GM18502 (cell line): ENCODE data around the gene CYTH4.

Experiments
- ATAC-seq: cut with Tn5 transposase; IDR thresholded peaks from one replicate; pipeline ENCODE4 v1.9.1; 2021; ENCODE audit warnings: mild to moderate bottlenecking; ENCODE audit not compliant: unreplicated experiment, poor library complexity

The CYTH4 gene

DNA sequence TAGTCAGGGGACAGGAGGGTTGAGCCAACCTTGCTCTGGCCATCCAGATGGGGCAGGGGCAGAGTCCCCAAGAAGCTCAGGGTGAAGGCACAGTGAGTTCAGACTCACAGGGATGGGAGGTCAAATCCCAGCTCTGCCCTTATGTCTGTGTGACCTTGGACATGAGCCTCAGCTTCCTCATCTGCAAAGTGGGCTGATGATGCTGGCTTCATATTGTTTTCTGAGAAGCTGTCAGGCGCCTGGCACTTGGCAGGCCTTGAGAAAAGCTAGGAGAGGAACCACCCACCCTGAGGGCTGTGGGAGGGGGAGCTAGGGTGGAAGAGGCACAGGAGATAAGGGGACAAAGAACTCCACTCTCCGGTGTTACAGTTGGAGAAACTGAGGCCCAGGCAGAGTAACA is 23.6 kb downstream of the CYTH4 start:
- no peak for ATAC-seq

DNA sequence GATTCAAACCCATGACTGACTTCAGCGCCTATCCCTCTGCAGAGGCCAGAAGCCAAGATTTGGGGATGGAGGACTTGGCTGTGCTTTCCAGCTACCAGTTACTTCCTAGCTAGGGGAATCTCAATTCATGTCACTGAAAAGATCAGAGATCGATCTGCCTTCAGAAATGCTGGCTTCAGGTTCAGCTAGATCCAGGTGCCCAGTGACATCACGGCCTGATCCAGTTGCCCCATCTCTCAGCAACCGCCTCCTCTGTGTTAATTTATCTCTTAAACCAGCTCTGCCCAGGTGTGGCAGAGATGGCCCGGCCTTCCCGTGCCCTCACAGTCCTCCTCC is 24.2 kb downstream of the CYTH4 start:
- ATAC-seq: no peak

- ATAC-seq: no peak
These were observed 26.3 kb downstream of the CYTH4 start for GRCh38 chr22:37308385-37309200.

- no peak for ATAC-seq
These were observed 27.1 kb downstream of the CYTH4 start for GRCh38 chr22:37309211-37310074.

DNA sequence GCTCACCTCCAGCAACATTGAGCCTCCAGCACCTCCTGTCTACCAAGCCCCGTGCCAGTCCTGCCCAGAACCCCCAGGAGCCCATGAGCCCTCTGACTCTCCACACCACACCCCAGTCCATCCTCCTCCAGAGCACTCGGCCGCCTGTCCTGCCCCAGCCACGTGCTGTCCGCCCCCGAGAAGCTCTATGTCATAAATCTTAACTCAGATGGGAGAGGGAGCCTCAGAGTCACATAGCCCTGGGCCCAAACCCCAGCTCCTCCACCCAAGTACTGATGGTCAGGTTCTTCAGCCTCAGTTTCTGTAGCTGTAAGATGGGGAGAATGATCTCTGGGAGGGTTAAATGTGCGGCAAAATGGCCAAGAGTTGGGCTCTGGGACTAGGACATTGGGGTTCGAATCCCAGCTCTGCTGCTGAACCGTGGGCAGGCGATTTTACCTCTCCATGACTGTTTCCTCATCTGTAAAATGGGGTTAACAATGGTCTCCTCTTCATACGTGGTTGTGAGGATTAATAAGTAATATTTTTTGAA is 27.8 kb downstream of the CYTH4 start:
- no peak for ATAC-seq

DNA sequence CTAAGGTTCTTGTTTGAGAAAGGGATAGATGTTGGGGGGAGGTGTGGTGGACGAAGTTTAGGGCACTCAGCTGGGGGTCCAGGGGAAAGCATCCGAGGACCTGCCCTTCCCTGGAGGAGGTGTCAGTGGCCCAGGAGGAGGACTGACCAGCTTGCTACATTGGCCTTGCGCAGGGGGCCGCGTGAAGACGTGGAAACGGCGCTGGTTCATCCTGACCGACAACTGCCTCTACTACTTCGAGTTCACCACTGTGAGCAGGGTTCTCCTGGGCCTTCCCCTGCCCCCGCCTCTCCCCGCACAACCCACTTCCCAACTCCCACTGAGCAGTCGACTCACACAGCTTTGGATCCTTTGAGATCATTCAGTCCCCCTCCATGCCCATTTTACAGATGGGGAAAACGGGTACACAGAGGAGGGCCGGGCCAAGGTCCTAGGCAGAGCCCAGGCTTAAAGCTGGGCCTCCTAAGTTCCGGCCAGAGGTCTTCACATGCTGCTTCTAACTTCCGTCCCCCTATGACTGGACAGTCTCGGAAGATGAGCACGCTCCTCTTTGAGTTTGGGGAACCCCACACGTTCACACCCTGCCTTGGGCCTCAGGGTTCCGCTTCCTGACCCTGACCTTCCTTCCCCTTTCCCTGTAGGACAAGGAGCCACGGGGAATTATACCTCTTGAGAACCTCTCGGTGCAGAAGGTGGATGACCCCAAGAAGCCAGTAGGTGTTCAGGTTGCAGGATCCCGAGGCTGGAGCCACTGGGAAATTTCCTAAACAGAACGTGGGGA is 28.7 kb downstream of the CYTH4 start:
- no peak for ATAC-seq

GRCh38 chr22:37311761-37312312 is 29.5 kb downstream of the CYTH4 start:
- ATAC-seq: no peak

DNA sequence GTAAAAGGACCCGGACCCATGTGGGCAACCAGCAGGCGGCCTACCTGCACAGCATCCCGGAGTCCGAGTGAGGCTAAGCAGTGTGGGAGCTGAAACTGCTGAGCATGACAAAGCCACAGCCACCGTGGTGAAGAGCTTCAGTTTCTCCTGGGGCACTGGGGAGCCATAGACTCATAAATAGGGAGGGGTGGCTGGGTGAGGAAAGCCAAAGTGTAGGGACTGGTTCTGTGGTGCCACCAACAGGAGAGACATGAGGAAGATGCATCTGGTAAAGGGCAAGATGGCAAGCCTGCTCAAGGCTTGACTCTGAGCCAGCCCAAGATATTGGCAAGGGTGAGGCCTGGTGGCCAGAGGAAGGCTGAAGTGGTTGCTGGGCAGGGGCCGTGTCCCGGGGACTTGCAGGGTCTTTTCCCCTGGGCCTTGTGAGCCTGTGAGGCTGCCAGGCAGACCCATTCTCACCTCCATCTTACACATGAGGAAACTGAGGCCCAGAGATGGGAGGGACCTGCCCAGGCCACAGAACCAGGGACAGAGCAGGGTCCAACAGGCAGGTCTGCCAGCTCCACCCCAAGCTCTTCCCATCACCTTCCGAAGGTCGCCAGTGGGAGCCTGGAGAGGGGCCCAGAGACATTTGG is 30.4 kb downstream of the CYTH4 start:
- no peak for ATAC-seq

GRCh38 chr22:37313376-37314314 is 31.3 kb downstream of the CYTH4 start:
- ATAC-seq: no peak

- ATAC-seq: no peak
These were observed 32.2 kb downstream of the CYTH4 start for GRCh38 chr22:37314315-37315074.

- ATAC-seq: no peak
These were observed 34.1 kb downstream of the CYTH4 start for GRCh38 chr22:37316405-37316804.

- no peak for ATAC-seq
These were observed 34.6 kb downstream of the CYTH4 start for GRCh38 chr22:37316875-37317371.

GRCh38 chr22:37317698-37318210 is 35.4 kb downstream of the CYTH4 start:
- ATAC-seq: no peak

DNA sequence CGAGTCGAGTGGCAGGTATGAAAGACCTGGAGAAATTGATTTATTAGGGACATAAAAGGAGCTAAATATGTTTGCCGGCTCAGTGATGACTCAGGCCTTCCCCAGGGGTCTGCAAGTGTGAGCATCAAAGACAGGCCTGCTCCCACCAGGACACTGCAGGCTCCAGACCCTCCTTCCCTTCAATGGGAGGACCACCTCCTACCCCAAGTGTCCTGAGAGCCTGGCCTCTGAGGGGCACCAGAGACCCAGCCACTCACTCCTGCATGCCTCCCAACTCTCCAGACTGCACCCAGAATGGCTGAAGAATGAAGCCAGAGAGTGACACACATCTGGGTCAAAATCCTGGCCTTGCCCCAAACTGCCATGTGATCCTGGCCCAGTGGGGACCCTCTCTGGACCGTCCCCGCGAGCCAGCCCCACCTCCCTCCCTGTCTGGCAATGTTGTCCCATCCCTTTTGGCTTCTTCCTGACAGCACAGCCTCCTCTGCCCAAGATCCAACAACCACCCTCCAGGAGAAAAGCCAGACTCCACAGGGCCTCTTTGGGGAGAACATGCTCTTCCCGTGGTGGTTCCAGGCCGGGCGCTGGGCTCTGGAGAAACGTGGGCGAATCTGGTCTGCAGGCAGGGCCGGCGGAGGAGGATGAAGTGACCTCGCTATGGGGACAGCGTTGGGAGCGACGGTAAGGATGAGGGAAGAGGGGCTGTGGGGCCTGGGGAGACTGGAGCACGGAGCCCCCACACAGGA is 36.2 kb downstream of the CYTH4 start:
- ATAC-seq: no peak

- no peak for ATAC-seq
These were observed 37.2 kb downstream of the CYTH4 start for GRCh38 chr22:37319469-37319868.

DNA sequence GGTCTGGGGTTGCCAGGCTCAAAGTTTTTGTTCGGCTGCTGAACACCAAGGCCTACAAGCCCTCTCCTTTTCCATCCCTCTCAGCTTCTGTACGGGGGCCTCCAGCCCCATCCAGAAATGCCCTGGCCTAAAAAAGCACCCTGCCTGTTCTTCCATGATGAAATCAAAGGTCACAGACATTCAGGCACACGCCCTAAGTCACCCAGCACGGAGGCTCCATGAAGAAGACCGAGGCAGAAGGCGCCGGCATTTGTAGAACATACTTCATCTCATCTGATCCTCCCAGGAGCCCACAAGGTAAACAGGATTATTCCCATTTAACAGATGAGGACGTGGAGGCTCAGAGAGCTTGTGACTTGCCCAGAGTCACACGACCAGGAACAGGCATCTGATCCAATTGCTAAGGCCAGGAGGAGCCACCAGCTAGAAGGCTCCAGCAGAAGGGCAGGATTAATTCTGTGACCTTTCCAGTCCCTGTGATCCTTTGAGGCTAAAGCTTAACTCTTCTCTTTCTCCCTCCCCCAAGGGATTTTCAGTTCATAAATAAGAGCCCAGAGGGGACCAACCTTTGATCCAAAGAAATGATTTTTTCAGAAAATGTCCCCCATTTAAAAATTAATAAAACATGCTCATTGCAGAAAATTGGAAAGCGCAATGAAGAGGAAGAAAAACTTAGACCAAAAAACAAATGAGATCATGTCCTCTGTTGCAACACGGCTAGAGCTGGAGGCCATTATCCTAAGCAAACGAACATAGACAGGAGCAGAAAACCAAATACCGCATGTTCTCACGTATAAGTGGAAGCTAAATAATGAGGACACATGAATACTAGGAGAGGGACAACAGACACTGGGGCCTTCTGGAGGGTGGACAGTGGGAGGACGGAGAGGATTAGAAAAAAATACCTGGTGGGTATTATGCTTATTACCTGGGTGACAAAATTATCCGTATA is 38.7 kb downstream of the CYTH4 start:
- ATAC-seq: no peak
